OCI-LY1 (cell line): ENCODE data around the gene CSN2.

ENCODE experiments used
- H2AFZ ChIP-seq: fragments of 200-600 bp; sonication (generic), shearing (Covaris generic); 2 replicates; pipeline ENCODE4 v1.6.0; 2014; ENCODE audit warnings: antibody characterized with exemption, mild to moderate bottlenecking, low read length
- H3F3A ChIP-seq: fragments of 200-600 bp; sonication (generic), shearing (Covaris generic); 2 replicates; pipeline ENCODE4 v1.6.0; 2014; ENCODE audit warnings: mild to moderate bottlenecking, antibody characterized with exemption, low read length, moderate library complexity; ENCODE audit not compliant: insufficient read depth
- H3K27ac ChIP-seq: fragments of 200-600 bp; sonication (generic); 2 replicates; pipeline ENCODE4 v1.5.1; 2014; ENCODE audit warnings: low read length, mixed run types, mild to moderate bottlenecking, low read depth; ENCODE audit not compliant: poor library complexity, severe bottlenecking
- H3K27me3 ChIP-seq: fragments of 200-600 bp; sonication (generic); 2 replicates; pipeline ENCODE4 v1.6.0; 2014; ENCODE audit warnings: antibody characterized with exemption, mild to moderate bottlenecking, low read length, moderate library complexity; ENCODE audit not compliant: insufficient read depth
- H3K36me3 ChIP-seq: fragments of 200-600 bp; sonication (generic); 2 replicates; pipeline ENCODE4 v1.6.1; 2014; ENCODE audit warnings: mild to moderate bottlenecking, antibody characterized with exemption, low read length, moderate library complexity, mixed read lengths; ENCODE audit not compliant: insufficient read depth
- H3K4me1 ChIP-seq: fragments of 200-600 bp; sonication (generic); 2 replicates; pipeline ENCODE4 v1.5.1; 2014; ENCODE audit warnings: mild to moderate bottlenecking, low read length, moderate library complexity; ENCODE audit not compliant: insufficient read depth, severe bottlenecking
- H3K4me2 ChIP-seq: fragments of 200-600 bp; sonication (generic), shearing (Covaris generic); 2 replicates; pipeline ENCODE4 v1.6.1; 2014; ENCODE audit warnings: low read length
- H3K4me3 ChIP-seq: fragments of 200-600 bp; sonication (generic); 2 replicates; pipeline ENCODE4 v1.5.1; 2014; ENCODE audit warnings: low read length, low read depth, mild to moderate bottlenecking, mixed read lengths; ENCODE audit not compliant: poor library complexity, severe bottlenecking
- H3K79me2 ChIP-seq: fragments of 200-600 bp; shearing (Covaris generic); 2 replicates; pipeline ENCODE4 v1.6.1; 2016; ENCODE audit warnings: mixed run types, low read length, mixed read lengths; ENCODE audit not compliant: insufficient read depth
- H3K9ac ChIP-seq: fragments of 200-600 bp; sonication (generic), shearing (Covaris generic); 2 replicates; pipeline ENCODE4 v1.6.1; 2014; ENCODE audit warnings: mild to moderate bottlenecking, low read length, mixed read lengths
- H3K9me2 ChIP-seq: fragments of 200-600 bp; sonication (generic), shearing (Covaris generic); 2 replicates; pipeline ENCODE4 v1.6.1; 2014; ENCODE audit warnings: low read depth, mild to moderate bottlenecking, low read length, mixed read lengths
- H3K9me3 ChIP-seq: fragments of 200-600 bp; shearing (Covaris generic); 2 replicates; pipeline ENCODE4 v1.6.1; 2014; ENCODE audit warnings: low read length, mixed read lengths
- H4K20me1 ChIP-seq: fragments of 200-600 bp; sonication (generic), shearing (Covaris generic); 2 replicates; pipeline ENCODE4 v1.6.0; 2016; ENCODE audit warnings: mild to moderate bottlenecking, low read length; ENCODE audit not compliant: insufficient read depth
- CTCF ChIP-seq: fragments of 200-600 bp; sonication (generic), shearing (Covaris generic); IDR thresholded peaks from 2 replicates; pipeline ENCODE4 v1.5.1; 2017; ENCODE audit warnings: mild to moderate bottlenecking, antibody characterized with exemption, low read length, moderate library complexity, mixed read lengths
- EZH2 ChIP-seq: fragments of 200-600 bp; sonication (generic), shearing (Covaris generic); IDR thresholded peaks from 2 replicates; pipeline ENCODE4 v1.8.0; 2017; ENCODE audit warnings: borderline replicate concordance, mixed run types, mild to moderate bottlenecking, antibody characterized with exemption, low read length, moderate library complexity, mixed read lengths

CSN2 gene

GRCh38 chr4:70000711-70001110 lies 35.2 kb upstream of the CSN2 start:
- H4K20me1 ChIP-seq, result no peaks in the 10 kb centered on the region
- no peaks in the 10 kb centered on the region for H3F3A ChIP-seq
- no peaks in the 10 kb centered on the region for H3K79me2 ChIP-seq
- no peaks in the 10 kb centered on the region for H3K27me3 ChIP-seq
- H3K27ac ChIP-seq, result no peak overlapping the region
- H3K4me1 ChIP-seq, result no peaks in the 10 kb centered on the region
- no peaks in the 10 kb centered on the region for H3K9me3 ChIP-seq
- no peak overlapping the region for H3K4me3 ChIP-seq
- H3K4me2 ChIP-seq, result no peak overlapping the region
- H3K36me3 ChIP-seq, result no peaks in the 10 kb centered on the region
- no peak overlapping the region for H3K9ac ChIP-seq
- TF ChIP-seq EZH2 (no peak), CTCF (no peak)
- H2AFZ ChIP-seq, result no peak overlapping the region
- no peaks in the 10 kb centered on the region for H3K9me2 ChIP-seq

DNA sequence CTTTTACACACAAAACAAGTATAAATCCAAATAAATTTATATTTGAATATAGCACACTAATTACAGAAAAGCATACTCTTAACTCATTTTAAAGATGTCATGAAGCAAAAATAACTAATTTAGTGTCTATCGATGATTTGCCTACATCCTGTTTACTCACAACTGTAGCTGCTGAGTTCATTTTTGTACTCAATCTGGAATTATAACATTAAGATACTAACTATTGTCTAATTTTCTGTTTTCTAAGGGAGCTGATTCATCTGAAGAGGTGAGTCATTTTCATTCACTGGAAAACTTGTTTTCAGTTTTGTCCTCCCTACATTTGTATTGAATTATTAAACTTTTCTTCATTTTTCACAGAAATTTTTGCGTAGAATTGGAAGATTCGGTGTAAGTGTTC lies 33.9 kb upstream of the CSN2 start:
- H3K79me2 ChIP-seq, result no peaks in the 10 kb centered on the region
- no peak overlapping the region for H2AFZ ChIP-seq
- no peaks in the 10 kb centered on the region for H3K36me3 ChIP-seq
- no peaks in the 10 kb centered on the region for H4K20me1 ChIP-seq
- H3K4me2 ChIP-seq, result no peak overlapping the region
- no peaks in the 10 kb centered on the region for H3K9me3 ChIP-seq
- no peaks in the 10 kb centered on the region for H3F3A ChIP-seq
- H3K27me3 ChIP-seq, result no peaks in the 10 kb centered on the region
- H3K4me1 ChIP-seq, result no peaks in the 10 kb centered on the region
- no peaks in the 10 kb centered on the region for H3K9me2 ChIP-seq
- H3K4me3 ChIP-seq, result no peak overlapping the region
- no peak overlapping the region for H3K9ac ChIP-seq
- no peak for TF ChIP-seq CTCF
- no peak for TF ChIP-seq EZH2
- no peak overlapping the region for H3K27ac ChIP-seq

DNA sequence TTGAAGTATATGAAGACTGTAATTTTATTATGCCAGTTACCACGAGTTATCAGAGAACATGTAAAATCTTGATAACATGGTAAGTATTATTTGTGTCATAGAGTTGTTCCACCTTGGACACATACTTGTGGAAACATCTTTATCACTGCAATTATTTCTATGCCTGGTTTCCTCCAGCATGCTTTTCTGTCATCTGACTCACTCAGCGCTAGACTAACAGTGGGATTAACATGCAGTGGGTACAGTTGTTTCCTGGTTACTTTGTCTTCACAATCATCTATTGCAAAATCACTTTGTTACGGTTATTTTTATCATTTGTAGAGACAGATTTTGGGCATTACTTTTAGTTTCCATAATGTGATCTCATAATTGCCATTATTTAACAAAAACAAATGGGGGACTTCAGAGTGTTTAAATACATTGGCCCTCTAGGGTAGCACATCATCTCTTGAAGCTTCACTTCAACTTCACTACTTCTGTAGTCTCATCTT lies 30.0 kb upstream of the CSN2 start, which contains the start of gene STATH:
STATH (plus strand) TSS at position 441 of the 491 bp plus-strand sequence. CDS start 2,472 bp downstream, outside the sequence.
- TF ChIP-seq CTCF, result no peak
- TF ChIP-seq EZH2, result no peak
- no peaks in the 10 kb centered on the region for H3K9me2 ChIP-seq

More for the DNA sequence above, 30.0 kb upstream of the CSN2 start, which contains the start of gene STATH:
- no peaks in the 10 kb centered on the region for H3K9me3 ChIP-seq
- no peak within 1 kb of the TSS for H3K4me3 ChIP-seq
- H3K9ac ChIP-seq, result no peak within 1 kb of the TSS
- no peak within 1 kb of the TSS for H2AFZ ChIP-seq
- no peaks in the 10 kb centered on the region for H3K36me3 ChIP-seq
- no peaks in the 10 kb centered on the region for H3K79me2 ChIP-seq
- H3K27me3 ChIP-seq, result no peaks in the 10 kb centered on the region
- no peak within 1 kb of the TSS for H3K27ac ChIP-seq
- no peaks in the 10 kb centered on the region for H3F3A ChIP-seq
- no peaks in the 10 kb centered on the region for H4K20me1 ChIP-seq
- H3K4me1 ChIP-seq, result no peaks in the 10 kb centered on the region
- H3K4me2 ChIP-seq, result no peak within 1 kb of the TSS
